A549 (cell line): Measurements from ENCODE around the gene LIPF. TPM values are rescaled to one million over a fixed set of nuclear protein-coding genes. Genes with fewer than 3 reads are reported as not detected.
"Not testable (repeated sequence)": the region's sequence is repeated elsewhere in the genome, so short reads cannot be mapped to it uniquely, and the experiment has no call there.

Source experiments
- ATAC-seq, 2 experiments: fragments of 200-7000 bp in 1 of 2; fragments of >200 bp in 1 of 2; cut with Nextera tagmentation in 1 of 2; cut with Tn5 transposase in 1 of 2; 3 replicates each; pipeline versions ENCODE4 v1.8.0 to v1.9.1; 2018 to 2020; ENCODE audit warnings: mild to moderate bottlenecking in 1 of 2, moderate library complexity in 1 of 2
- CTCF ChIA-PET: fragments of 300-600 bp; sonication (Branson Sonifier 250); formaldehyde crosslinking; extraction: SDS; loops from one replicate; lab custom pipeline; 2021; ENCODE audit warnings: antibody characterized with exemption, inconsistent platforms; lab: Yijun Ruan, JAX
- POLR2A ChIA-PET: fragments of 350-600 bp; formaldehyde crosslinking; extraction: SDS; loops from one replicate; lab custom pipeline; 2021; ENCODE audit warnings: antibody characterized with exemption, inconsistent platforms; lab: Yijun Ruan, JAX
- DNase-seq, 2 experiments: peaks; one replicate each; pipeline versions ENCODE4 v3.0.0 to v3.0.0-alpha.2; 2011 to 2016; ENCODE audit warnings: low read depth in 1 of 2, low spot score in 1 of 2
- FAIRE-seq: peaks from 2 replicates; lab custom pipeline; 2011; peaks lifted over from hg19 to GRCh38; lab: Jason Lieb, UNC
- H3K27ac ChIP-seq, 2 experiments: fragments of >200 bp; sonication (Bioruptor Twin); formaldehyde crosslinking; 3 replicates each; pipeline ENCODE4 v1.5.1; 2016 to 2017
- H3K4me1 ChIP-seq: fragments of >200 bp; sonication (Bioruptor Twin); formaldehyde crosslinking; 3 replicates; pipeline ENCODE4 v1.6.1; 2016
- H3K4me2 ChIP-seq: fragments of >200 bp; sonication (Bioruptor Twin); formaldehyde crosslinking; 3 replicates; pipeline ENCODE4 v1.6.1; 2016
- H3K4me3 ChIP-seq: fragments of >200 bp; sonication (Bioruptor Twin); formaldehyde crosslinking; 3 replicates; pipeline ENCODE4 v1.5.1; 2016
- H3K9me3 ChIP-seq: fragments of >200 bp; sonication (Bioruptor Twin); formaldehyde crosslinking; 3 replicates; pipeline ENCODE4 v1.6.1; 2016
- BHLHE40 ChIP-seq: IDR thresholded peaks from 2 replicates; pipeline ENCODE4 v1.6.1; 2012; ENCODE audit warnings: low read depth, low read length, inconsistent platforms
- CBX2 ChIP-seq: fragments of 200-600 bp; sonication (generic); IDR thresholded peaks from 2 replicates; pipeline ENCODE4 v1.6.1; 2016; ENCODE audit warnings: low read depth, mild to moderate bottlenecking, borderline replicate concordance
- CHD2 ChIP-seq: fragments of 150-350 bp; IDR thresholded peaks from 2 replicates; pipeline ENCODE4 v1.6.1; 2014; ENCODE audit warnings: low read length; ENCODE audit not compliant: partially characterized antibody
- CHD4 ChIP-seq: fragments of 200-600 bp; sonication (generic); IDR thresholded peaks from 2 replicates; pipeline ENCODE4 v1.6.1; 2016; ENCODE audit warnings: antibody characterized with exemption, mild to moderate bottlenecking, borderline replicate concordance
- EHF ChIP-seq: fragments of 250-450 bp; sonication (Bioruptor Pico); IDR thresholded peaks from 2 replicates; pipeline ENCODE4 v1.5.0; 2020; ENCODE audit warnings: mild to moderate bottlenecking
- ESRRA ChIP-seq: fragments of 150-350 bp; IDR thresholded peaks from 2 replicates; pipeline ENCODE4 v1.6.1; 2014; ENCODE audit warnings: mild to moderate bottlenecking, low read length, borderline replicate concordance
- FOSL2 ChIP-seq, 2 experiments: fragments of 450-650 bp in 1 of 2; fragments of >200 bp in 1 of 2; sonication (Bioruptor Twin) in 1 of 2; formaldehyde crosslinking; IDR thresholded peaks; 2 replicates each; pipeline versions ENCODE4 v1.5.0 to v1.6.1; 2016 to 2020; ENCODE audit warnings: mild to moderate bottlenecking in 1 of 2, moderate library complexity in 1 of 2
- FOXS1 ChIP-seq: fragments of 250-450 bp; sonication (Bioruptor Pico); IDR thresholded peaks from 2 replicates; pipeline ENCODE4 v1.5.0; 2020; ENCODE audit warnings: mild to moderate bottlenecking, moderate library complexity
- HEYL ChIP-seq: fragments of 250-450 bp; sonication (Bioruptor Pico); IDR thresholded peaks from 2 replicates; pipeline ENCODE4 v1.8.0; 2021; ENCODE audit warnings: mild to moderate bottlenecking, moderate library complexity
- HOXA7 ChIP-seq: fragments of 250-450 bp; sonication (Bioruptor Pico); IDR thresholded peaks from 2 replicates; pipeline ENCODE4 v1.5.0; 2020; ENCODE audit warnings: mild to moderate bottlenecking, moderate library complexity
- JUNB ChIP-seq: fragments of >200 bp; sonication (Bioruptor Twin); formaldehyde crosslinking; IDR thresholded peaks from 2 replicates; pipeline ENCODE4 v1.6.1; 2016
- MAZ ChIP-seq: fragments of 150-350 bp; IDR thresholded peaks from 2 replicates; pipeline ENCODE4 v1.6.1; 2014; ENCODE audit warnings: antibody characterized with exemption, low read depth, low read length, borderline replicate concordance
- PHF8 ChIP-seq: fragments of 200-600 bp; sonication (generic); IDR thresholded peaks from 2 replicates; pipeline ENCODE4 v1.6.1; 2016; ENCODE audit warnings: low read depth, mild to moderate bottlenecking, antibody characterized with exemption, moderate library complexity, borderline replicate concordance
- REST ChIP-seq: fragments of 200-600 bp; sonication (generic); IDR thresholded peaks from 2 replicates; pipeline ENCODE4 v1.6.1; 2016; ENCODE audit warnings: antibody characterized with exemption, mild to moderate bottlenecking, moderate library complexity
- TP53 ChIP-seq: fragments of 250-450 bp; sonication (Bioruptor Pico); IDR thresholded peaks from 2 replicates; pipeline ENCODE4 v1.5.0; 2021; ENCODE audit warnings: mild to moderate bottlenecking, moderate library complexity
- USF2 ChIP-seq: fragments of 450-650 bp; IDR thresholded peaks from 2 replicates; pipeline ENCODE4 v1.6.1; 2014; ENCODE audit warnings: antibody characterized with exemption
- ZC3H11A ChIP-seq: fragments of 450-650 bp; IDR thresholded peaks from 2 replicates; pipeline ENCODE4 v1.6.1; 2014; ENCODE audit warnings: antibody characterized with exemption, mild to moderate bottlenecking
- ZNF302 ChIP-seq: fragments of 250-450 bp; sonication (Bioruptor Pico); IDR thresholded peaks from 2 replicates; pipeline ENCODE4 v1.9.0; 2021; ENCODE audit warnings: inconsistent platforms, mild to moderate bottlenecking, moderate library complexity
- ZSCAN20 ChIP-seq: fragments of 250-450 bp; sonication (Bioruptor Pico); IDR thresholded peaks from 2 replicates; pipeline ENCODE4 v1.8.0; 2022; ENCODE audit warnings: mild to moderate bottlenecking, moderate library complexity
- WGBS: methylation state at CpG from one replicate; pipeline ENCODE4 v1.1.6; 2017; ENCODE audit errors: missing lambda C conversion rate; 5-methylcytosine and 5-hydroxymethylcytosine counted together
- polyA plus RNA-seq, 4 experiments: library from polyadenylated mRNA; depleted of rRNA in 3 of 4; stranded (reverse); fragments of >200 nt; fragmentation: RNase III in 1 of 4; extraction: RNeasy Plus Mini Kit Qiagen cat#74134 plus additional on column Dnase treatment in 1 of 4; gene quantifications; 2 replicates in 3 of 4; 3 replicates in 1 of 4; pipeline ENCODE4 v1.2.3, GENCODE V29; 2011 to 2017
- TF ChIP-seq, protein P1 (sequence below): fragments of >200 bp; sonication (Bioruptor Twin); formaldehyde crosslinking; IDR thresholded peaks from 3 replicates; pipeline ENCODE4 v1.5.1; 2016

LIPF gene
- polyA plus RNA-seq, 2 of the 4 experiments (the other 2 are of a cell fraction), result not detected

DNA sequence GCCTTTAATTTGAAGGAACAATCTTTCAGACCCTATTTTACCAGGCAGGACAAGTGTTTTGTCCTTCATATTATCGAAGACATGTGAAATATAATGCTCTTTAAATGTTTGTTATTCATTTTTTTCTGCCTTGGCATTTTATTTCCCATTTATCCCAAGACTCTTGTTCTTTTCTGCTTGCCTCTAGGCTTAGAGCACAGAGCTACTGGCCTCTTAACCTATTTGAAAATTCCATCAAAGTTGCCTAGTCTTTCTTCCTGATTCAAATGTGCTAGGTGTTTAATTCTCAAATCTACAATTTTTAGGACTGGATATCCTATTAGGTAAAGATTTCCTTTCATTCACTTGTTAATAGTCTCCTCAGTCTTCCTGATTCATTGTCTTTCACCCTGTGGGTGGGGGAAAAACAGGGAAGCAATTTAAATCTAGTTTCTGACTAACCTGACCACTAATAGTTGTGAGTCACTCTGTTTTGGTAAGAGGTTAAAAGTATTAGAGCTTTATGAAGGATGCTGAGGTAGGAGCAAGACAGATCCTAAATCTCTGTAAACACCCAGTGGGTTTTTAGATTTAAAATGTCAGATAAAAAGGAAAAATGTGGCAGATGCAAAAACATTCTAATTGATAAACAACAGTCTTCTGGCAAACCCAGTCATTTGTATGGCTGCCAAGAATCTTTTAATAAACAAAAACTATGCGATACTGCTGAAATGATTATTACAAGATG is 43.4 kb downstream of the LIPF start:
- Histone ChIP-seq H3K9me3 (no peaks in the 10 kb centered on the region), H3K4me3 (no peak overlapping the region), H3K4me2 (peak overlapping the region; percentile 56), H3K4me1 (peaks cover 43% of the 10 kb centered on the region), H3K27ac (peak overlapping the region; percentile 43 to 65; a peak in 5 of 6 replicates)
- ATAC-seq (peak; percentile 60 to 76; a peak in 4 of 6 replicates), FAIRE-seq (peak; percentile 59), DNase-seq (peak in 1 of 2 experiments; percentile 51)
- ChIA-PET CTCF (interaction anchor here (1.2 kb wide), 1 partner anchor 17 kb away, joined by 3 read pairs; no protein-coding TSS in a partner anchor), POLR2A (no interaction called here)
- 15% methylated on average over 2 of the region's 2 CpGs for WGBS
- no peak for TF ChIP-seq CHD2
- TF ChIP-seq HOXA7 (CRISPR knock-in tag), result no peak
- TF ChIP-seq FOXS1 (CRISPR knock-in tag), result no peak
- no peak for TF ChIP-seq HEYL (CRISPR knock-in tag)
- TF ChIP-seq TP53 (CRISPR knock-in tag), result no peak
- TF ChIP-seq EHF, result no peak
- TF ChIP-seq FOSL2 (IDR thresholded peaks at IDR 0.05), result no peak
- TF ChIP-seq FOSL2 (CRISPR knock-in tag; IDR thresholded peaks at IDR 0.05), result peak; percentile 71
- TF ChIP-seq, protein P1, sequence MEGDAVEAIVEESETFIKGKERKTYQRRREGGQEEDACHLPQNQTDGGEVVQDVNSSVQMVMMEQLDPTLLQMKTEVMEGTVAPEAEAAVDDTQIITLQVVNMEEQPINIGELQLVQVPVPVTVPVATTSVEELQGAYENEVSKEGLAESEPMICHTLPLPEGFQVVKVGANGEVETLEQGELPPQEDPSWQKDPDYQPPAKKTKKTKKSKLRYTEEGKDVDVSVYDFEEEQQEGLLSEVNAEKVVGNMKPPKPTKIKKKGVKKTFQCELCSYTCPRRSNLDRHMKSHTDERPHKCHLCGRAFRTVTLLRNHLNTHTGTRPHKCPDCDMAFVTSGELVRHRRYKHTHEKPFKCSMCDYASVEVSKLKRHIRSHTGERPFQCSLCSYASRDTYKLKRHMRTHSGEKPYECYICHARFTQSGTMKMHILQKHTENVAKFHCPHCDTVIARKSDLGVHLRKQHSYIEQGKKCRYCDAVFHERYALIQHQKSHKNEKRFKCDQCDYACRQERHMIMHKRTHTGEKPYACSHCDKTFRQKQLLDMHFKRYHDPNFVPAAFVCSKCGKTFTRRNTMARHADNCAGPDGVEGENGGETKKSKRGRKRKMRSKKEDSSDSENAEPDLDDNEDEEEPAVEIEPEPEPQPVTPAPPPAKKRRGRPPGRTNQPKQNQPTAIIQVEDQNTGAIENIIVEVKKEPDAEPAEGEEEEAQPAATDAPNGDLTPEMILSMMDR, result no peak
- no peak for TF ChIP-seq ZSCAN20
- TF ChIP-seq JUNB, result 0 out of 2 replicates have a peak, but pooled peaks have one; percentile 14
- no peak for TF ChIP-seq ZNF302 (CRISPR knock-in tag)
- TF ChIP-seq USF2, result no peak
- TF ChIP-seq ZC3H11A, result no peak
- no peak for TF ChIP-seq CBX2
- no peak for TF ChIP-seq PHF8
- TF ChIP-seq MAZ, result no peak

DNA sequence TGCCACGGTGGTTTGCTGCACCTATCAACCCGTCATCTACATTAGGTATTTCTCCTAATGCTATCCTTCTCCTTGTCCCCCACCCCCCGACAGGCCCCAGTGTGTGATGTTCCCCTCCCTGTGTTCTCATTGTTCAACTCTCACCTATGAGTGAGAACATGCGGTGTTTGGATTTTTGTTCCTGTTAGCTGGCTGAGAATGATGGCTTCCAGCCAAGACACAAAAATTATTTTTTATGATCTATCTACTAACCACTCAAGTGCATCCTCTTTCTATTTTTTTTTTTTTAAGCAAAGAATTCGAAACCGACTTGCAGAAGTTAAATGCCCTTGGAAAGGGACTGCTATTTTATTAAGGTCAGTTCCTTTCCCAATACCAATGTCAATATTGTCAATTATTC is 45.1 kb downstream of the LIPF start:
- H3K4me2 ChIP-seq, ATAC-seq, DNase-seq, H3K9me3 ChIP-seq, H3K27ac ChIP-seq, H3K4me3 ChIP-seq, FAIRE-seq, CTCF ChIA-PET: not testable (repeated sequence)
- POLR2A ChIA-PET, result interaction anchor here (0.6 kb wide), 1 partner anchor 726 kb away, joined by 3 read pairs; no protein-coding TSS in a partner anchor
- 80% methylated on average over 6 of the region's 6 CpGs for WGBS
- H3K4me1 ChIP-seq, result peaks cover 31% of the 10 kb centered on the region

DNA sequence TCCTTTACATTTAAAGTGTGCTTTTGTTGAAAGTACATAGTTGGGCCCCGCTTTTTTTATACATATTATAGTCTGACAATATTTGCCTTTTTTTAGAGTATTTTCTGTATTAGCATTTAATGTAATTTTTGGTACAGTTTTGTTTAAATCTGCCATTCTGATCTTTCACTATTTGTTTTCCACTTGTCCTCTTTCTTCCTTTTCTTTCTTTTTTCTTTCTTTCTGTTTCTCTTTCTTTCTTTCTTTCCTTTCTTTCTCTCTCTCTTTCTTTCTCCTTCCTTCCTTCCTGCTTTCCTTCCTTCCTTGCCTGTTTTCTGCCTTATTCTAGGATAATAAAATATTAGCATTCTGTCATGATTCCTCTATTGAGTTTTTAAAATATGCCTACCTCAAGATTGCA is 51.3 kb downstream of the LIPF start:
- no peak overlapping the region for H3K4me3 ChIP-seq
- no peak overlapping the region for H3K4me2 ChIP-seq
- H3K27ac ChIP-seq, result no peak overlapping the region
- H3K9me3 ChIP-seq, result no peaks in the 10 kb centered on the region
- TF ChIP-seq REST, result no peak
- TF ChIP-seq ESRRA, result no peak
- TF ChIP-seq CHD4, result no peak
- no peak for TF ChIP-seq BHLHE40
- ATAC-seq (no peak), FAIRE-seq (no peak), DNase-seq (no peak)
- ChIA-PET POLR2A (no interaction called here), CTCF (no interaction called here)
- 76% methylated on average over 1 of the region's 1 CpG for WGBS
- peaks cover 10% of the 10 kb centered on the region; the same call in 2 of the 3 replicates for H3K4me1 ChIP-seq
